ENCODE data around the gene MBD1. TPM values are rescaled to one million over a fixed set of nuclear protein-coding genes. Genes with fewer than 3 reads are reported as not detected.
A peak's percentile ranks its signal among the peaks of the same experiment; 100 is the strongest.

The MBD1 gene
- total and polyA plus RNA-seq, 2 of the 13 experiments (the other 11 are each of a cell fraction or from before 2014, with no cell fraction given), result 25.5 to 28.6 TPM

DNA sequence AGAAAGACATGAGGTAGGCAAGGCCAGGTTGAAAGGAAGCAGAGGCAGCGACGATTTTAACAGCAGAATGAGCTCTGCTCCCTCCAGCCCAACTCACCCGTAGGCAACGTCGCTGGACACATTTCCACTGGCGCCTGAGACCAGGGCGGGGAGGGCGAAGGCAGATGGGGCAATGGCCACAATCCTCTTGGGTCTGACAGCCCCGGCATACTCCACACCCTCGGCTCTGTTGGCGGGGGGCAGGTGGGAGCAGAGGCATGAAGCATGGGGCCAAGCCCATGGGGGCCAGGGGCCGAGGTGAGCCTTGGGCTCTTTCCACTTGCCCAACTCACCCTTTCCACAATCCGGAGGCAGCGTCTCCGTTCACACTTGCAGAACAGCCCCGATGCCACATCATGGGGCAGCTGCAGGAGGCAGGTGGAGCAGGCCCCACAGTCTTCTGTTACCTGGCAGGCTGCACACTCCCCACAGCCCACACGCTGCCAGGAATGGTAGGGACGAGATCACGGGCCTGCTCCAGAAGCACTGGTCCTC is 5.8 kb downstream of the MBD1 start:
- Histone ChIP-seq H3K4me1 (ENCODE audit: insufficient read depth, low read length) (peaks cover 19% of the 10 kb centered on the region), H4K20me1 (ENCODE audit: insufficient read depth, low read length) (no peaks in the 10 kb centered on the region), H3K9me3 (ENCODE audit: low read length) (no peaks in the 10 kb centered on the region), H3K4me3 (replicated peaks in 1 of 3; ENCODE audit: insufficient read depth in 1 of 3, low read depth in 2 of 3, low read length in 3 of 3) (no peak overlapping the region), H3K36me3 (replicated peaks in 1 of 2; ENCODE audit: control insufficient read depth in 1 of 2, insufficient read depth in 2 of 2, low read length in 2 of 2) (peaks cover 38 to 60% of the 10 kb centered on the region in 2 experiments; a peak in 4 of 5 replicates), H2AFZ (ENCODE audit: low read length) (no peak overlapping the region), H3K27ac (ENCODE audit: extremely low read length, insufficient read depth, low read length) (no peak overlapping the region), H3K79me2 (ENCODE audit: insufficient read depth, low read length) (peaks cover 21% of the 10 kb centered on the region), H3K27me3 (ENCODE audit: control insufficient read depth in 1 of 2, insufficient read depth in 2 of 2, low read length in 2 of 2) (no peaks in the 10 kb centered on the region; a peak in 1 of 5 replicates), H3K4me2 (ENCODE audit: low read depth, low read length) (no peak overlapping the region), H3K9ac (ENCODE audit: insufficient read depth, low read depth, low read length) (no peak overlapping the region)
- intact Hi-C loops (cut with micrococcal nuclease; ENCODE audit: unreplicated experiment) (no loop called here), in situ Hi-C loops (cut with HindIII; ENCODE audit: extremely low pct_ligation_motif_present, low pct_unique_long_range_greater_than_20kb) (no loop called here)
- CTCF ChIA-PET (ENCODE audit: low intra/inter-chr PET ratio, low total read pairs), result no interaction called here
- no TSS peak for BruUV-seq (replicated peaks)
- TF ChIP-seq ZNF263 (CRISPR knock-in tag; IDR thresholded peaks at IDR 0.05), result no peak
- TF ChIP-seq ZNF639 (CRISPR knock-in tag; conservative IDR thresholded peaks at IDR 0.05), result no peak
- no peak for TF ChIP-seq ZNF670 (CRISPR knock-in tag; IDR thresholded peaks at IDR 0.05; ENCODE audit: borderline replicate concordance)
- TF ChIP-seq, protein P1, sequence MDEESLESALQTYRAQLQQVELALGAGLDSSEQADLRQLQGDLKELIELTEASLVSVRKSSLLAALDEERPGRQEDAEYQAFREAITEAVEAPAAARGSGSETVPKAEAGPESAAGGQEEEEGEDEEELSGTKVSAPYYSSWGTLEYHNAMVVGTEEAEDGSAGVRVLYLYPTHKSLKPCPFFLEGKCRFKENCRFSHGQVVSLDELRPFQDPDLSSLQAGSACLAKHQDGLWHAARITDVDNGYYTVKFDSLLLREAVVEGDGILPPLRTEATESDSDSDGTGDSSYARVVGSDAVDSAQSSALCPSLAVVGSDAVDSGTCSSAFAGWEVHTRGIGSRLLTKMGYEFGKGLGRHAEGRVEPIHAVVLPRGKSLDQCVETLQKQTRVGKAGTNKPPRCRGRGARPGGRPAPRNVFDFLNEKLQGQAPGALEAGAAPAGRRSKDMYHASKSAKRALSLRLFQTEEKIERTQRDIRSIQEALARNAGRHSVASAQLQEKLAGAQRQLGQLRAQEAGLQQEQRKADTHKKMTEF (CRISPR knock-in tag; IDR thresholded peaks at IDR 0.05), result no peak
- TF ChIP-seq, protein P2, sequence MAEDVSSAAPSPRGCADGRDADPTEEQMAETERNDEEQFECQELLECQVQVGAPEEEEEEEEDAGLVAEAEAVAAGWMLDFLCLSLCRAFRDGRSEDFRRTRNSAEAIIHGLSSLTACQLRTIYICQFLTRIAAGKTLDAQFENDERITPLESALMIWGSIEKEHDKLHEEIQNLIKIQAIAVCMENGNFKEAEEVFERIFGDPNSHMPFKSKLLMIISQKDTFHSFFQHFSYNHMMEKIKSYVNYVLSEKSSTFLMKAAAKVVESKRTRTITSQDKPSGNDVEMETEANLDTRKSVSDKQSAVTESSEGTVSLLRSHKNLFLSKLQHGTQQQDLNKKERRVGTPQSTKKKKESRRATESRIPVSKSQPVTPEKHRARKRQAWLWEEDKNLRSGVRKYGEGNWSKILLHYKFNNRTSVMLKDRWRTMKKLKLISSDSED (CRISPR knock-in tag; IDR thresholded peaks at IDR 0.05), result no peak
- TF ChIP-seq AGO2 (optimal IDR thresholded peaks at IDR 0.05; ENCODE audit: low read depth, low read length), result peak; percentile 37
- no peak for TF ChIP-seq PRDM4 (CRISPR knock-in tag; IDR thresholded peaks at IDR 0.05; ENCODE audit: borderline replicate concordance)
- no peak for TF ChIP-seq ZNF382 (CRISPR knock-in tag; IDR thresholded peaks at IDR 0.05; ENCODE audit: borderline replicate concordance)
- no peak for DNase-seq (ENCODE audit: low spot score)
- POLR2A ChIA-PET, result no interaction called here
- no peak for FAIRE-seq
- WGBS (ENCODE audit: low lambda C conversion rate), result over 99% methylated on average over 13 of the region's 19 CpGs
- ATAC-seq, result no peak

Measured in HepG2 (cell line).